ENCODE results near the gene ZNF700.
"Not testable (repeated sequence)": the region's sequence is repeated elsewhere in the genome, so short reads cannot be mapped to it uniquely, and the experiment has no call there.

The ZNF700 gene

GRCh38 chr19:11942008-11942842 is 17.3 kb downstream of the ZNF700 start:
- no peak for DNase-seq (ENCODE audit: low read depth)
- H3K4me3 ChIP-seq (ENCODE audit: control insufficient read depth, low read depth, low read length): no peak overlapping the region
- TF ChIP-seq, protein P1, sequence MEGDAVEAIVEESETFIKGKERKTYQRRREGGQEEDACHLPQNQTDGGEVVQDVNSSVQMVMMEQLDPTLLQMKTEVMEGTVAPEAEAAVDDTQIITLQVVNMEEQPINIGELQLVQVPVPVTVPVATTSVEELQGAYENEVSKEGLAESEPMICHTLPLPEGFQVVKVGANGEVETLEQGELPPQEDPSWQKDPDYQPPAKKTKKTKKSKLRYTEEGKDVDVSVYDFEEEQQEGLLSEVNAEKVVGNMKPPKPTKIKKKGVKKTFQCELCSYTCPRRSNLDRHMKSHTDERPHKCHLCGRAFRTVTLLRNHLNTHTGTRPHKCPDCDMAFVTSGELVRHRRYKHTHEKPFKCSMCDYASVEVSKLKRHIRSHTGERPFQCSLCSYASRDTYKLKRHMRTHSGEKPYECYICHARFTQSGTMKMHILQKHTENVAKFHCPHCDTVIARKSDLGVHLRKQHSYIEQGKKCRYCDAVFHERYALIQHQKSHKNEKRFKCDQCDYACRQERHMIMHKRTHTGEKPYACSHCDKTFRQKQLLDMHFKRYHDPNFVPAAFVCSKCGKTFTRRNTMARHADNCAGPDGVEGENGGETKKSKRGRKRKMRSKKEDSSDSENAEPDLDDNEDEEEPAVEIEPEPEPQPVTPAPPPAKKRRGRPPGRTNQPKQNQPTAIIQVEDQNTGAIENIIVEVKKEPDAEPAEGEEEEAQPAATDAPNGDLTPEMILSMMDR (IDR thresholded peaks at IDR 0.05; ENCODE audit: control insufficient read depth, insufficient read depth, low read depth, low read length, missing control alignments): no peak

- no peak overlapping the region for H3K4me3 ChIP-seq (ENCODE audit: control insufficient read depth, low read depth, low read length)
- TF ChIP-seq, protein P1 (IDR thresholded peaks at IDR 0.05; ENCODE audit: control insufficient read depth, insufficient read depth, low read depth, low read length, missing control alignments): no peak
- no peak for DNase-seq (ENCODE audit: low read depth)
Measured at GRCh38 chr19:11942843-11943108, 17.9 kb downstream of the ZNF700 start.

DNA sequence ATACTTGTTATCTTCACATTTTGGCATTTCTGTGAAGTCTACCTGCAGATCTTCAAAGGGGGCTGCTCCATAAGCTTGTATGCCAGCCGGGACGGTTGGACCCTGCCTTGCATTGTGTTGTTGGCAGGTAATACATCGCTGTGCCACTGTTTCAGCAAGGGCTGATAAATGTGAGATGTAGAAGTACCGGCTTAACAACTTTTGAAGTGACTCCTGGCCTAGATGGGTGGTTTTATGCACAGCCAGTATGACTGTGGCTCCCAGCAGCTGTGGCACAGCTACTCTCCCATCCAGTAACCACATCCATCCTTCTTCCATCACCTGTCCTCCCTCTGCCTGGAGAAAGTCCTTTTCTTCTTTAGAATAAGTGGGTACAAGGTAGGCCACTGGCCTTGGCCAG is 19.7 kb downstream of the ZNF700 start:
- H3K4me3 ChIP-seq (ENCODE audit: control insufficient read depth, low read depth, low read length): no peak overlapping the region
- TF ChIP-seq, protein P1 (IDR thresholded peaks at IDR 0.05; ENCODE audit: control insufficient read depth, insufficient read depth, low read depth, low read length, missing control alignments): no peak
- no peak for DNase-seq (ENCODE audit: low read depth)

DNA sequence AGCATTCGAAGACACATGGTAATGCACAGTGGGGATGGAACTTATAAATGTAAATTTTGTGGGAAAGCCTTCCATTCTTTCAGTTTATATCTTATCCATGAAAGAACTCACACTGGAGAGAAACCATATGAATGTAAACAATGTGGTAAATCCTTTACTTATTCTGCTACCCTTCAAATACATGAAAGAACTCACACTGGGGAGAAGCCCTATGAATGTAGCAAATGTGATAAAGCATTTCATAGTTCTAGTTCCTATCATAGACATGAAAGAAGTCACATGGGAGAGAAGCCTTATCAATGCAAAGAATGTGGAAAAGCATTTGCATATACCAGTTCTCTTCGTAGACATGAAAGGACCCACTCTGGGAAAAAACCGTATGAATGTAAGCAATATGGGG is 23.7 kb downstream of the ZNF700 start:
- DNase-seq (ENCODE audit: low read depth): no peak
- TF ChIP-seq, protein P1 (IDR thresholded peaks at IDR 0.05; ENCODE audit: control insufficient read depth, insufficient read depth, low read depth, low read length, missing control alignments): no peak
- H3K4me3 ChIP-seq (ENCODE audit: control insufficient read depth, low read depth, low read length): no peak overlapping the region

GRCh38 chr19:11949201-11949600 is 24.3 kb downstream of the ZNF700 start:
- no peak for DNase-seq (ENCODE audit: low read depth)
- H3K4me3 ChIP-seq (ENCODE audit: control insufficient read depth, low read depth, low read length): no peak overlapping the region
- TF ChIP-seq, protein P1 (IDR thresholded peaks at IDR 0.05; ENCODE audit: control insufficient read depth, insufficient read depth, low read depth, low read length, missing control alignments): no peak

DNA sequence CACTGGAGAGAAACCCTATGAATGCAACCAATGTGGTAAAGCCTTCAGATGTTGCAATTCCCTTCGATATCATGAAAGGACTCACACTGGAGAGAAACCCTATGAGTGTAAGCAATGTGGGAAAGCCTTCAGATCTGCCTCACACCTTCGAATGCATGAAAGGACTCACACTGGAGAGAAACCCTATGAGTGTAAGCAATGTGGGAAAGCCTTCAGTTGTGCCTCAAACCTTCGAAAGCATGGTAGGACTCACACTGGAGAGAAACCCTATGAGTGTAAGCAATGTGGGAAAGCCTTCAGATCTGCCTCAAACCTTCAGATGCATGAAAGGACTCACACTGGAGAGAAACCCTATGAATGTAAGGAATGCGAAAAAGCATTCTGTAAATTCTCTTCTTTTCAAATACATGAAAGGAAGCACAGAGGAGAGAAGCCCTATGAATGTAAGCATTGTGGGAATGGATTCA is 24.7 kb downstream of the ZNF700 start:
- not testable (repeated sequence) for DNase-seq (ENCODE audit: low read depth); H3K4me3 ChIP-seq (ENCODE audit: control insufficient read depth, low read depth, low read length)

DNA sequence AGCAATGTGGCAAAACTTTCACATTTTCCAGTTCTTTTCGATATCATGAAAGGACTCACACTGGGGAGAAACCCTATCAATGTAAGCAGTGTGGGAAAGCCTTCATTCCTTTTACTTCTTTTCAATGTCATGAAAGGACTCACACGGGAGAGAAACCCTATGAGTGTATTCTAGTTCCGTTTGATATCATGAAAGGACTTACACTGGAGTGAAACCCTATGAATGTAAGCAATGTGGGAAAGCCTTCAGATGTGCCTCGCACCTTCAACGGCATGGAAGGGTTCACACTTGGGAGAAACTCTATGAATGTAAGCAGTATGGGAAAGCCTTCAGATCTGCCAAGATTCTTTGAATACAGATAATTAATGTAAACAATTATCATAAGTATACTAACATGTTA is 25.4 kb downstream of the ZNF700 start:
- H3K4me3 ChIP-seq (ENCODE audit: control insufficient read depth, low read depth, low read length): no peak overlapping the region
- TF ChIP-seq, protein P1 (IDR thresholded peaks at IDR 0.05; ENCODE audit: control insufficient read depth, insufficient read depth, low read depth, low read length, missing control alignments): no peak
- no peak for DNase-seq (ENCODE audit: low read depth)
